Neuronal stem cell (in vitro differentiated cells): ENCODE measurements around the gene RASL12.

Source experiments
- DNase-seq: peaks from one replicate; pipeline ENCODE4 v3.0.0-alpha.2; 2013; ENCODE audit warnings: low spot score
- H2AFZ ChIP-seq: one replicate; pipeline ENCODE4 v1.6.1; 2013; ENCODE audit warnings: mild to moderate bottlenecking, low read length, inconsistent platforms
- H2AK5ac ChIP-seq: 2 replicates; pipeline ENCODE4 v1.6.1; 2013; ENCODE audit warnings: low read depth, mild to moderate bottlenecking, inconsistent platforms, low read length, moderate library complexity, mixed read lengths
- H2BK120ac ChIP-seq: 2 replicates; pipeline ENCODE4 v1.6.1; 2013; ENCODE audit warnings: low read depth, mild to moderate bottlenecking, inconsistent platforms, low read length, moderate library complexity, mixed read lengths
- H2BK12ac ChIP-seq: one replicate; pipeline ENCODE4 v1.6.1; 2013; ENCODE audit warnings: low read length, inconsistent platforms
- H2BK15ac ChIP-seq: 2 replicates; pipeline ENCODE4 v1.6.1; 2013; ENCODE audit warnings: mild to moderate bottlenecking, low read length, inconsistent platforms, mixed read lengths
- H2BK5ac ChIP-seq: one replicate; pipeline ENCODE4 v1.6.1; 2013; ENCODE audit warnings: inconsistent platforms, mild to moderate bottlenecking, low read length, moderate library complexity
- H3K14ac ChIP-seq: one replicate; pipeline ENCODE4 v1.6.1; 2013; ENCODE audit warnings: low read length, inconsistent platforms
- H3K18ac ChIP-seq: 2 replicates; pipeline ENCODE4 v1.6.1; 2013; ENCODE audit warnings: low read length, inconsistent platforms
- H3K23ac ChIP-seq: 2 replicates; pipeline ENCODE4 v1.6.1; 2013; ENCODE audit warnings: low read depth, mild to moderate bottlenecking, mixed read lengths, low read length, inconsistent platforms; ENCODE audit not compliant: poor library complexity
- H3K27ac ChIP-seq: replicated peaks from 3 replicates; pipeline ENCODE4 v1.5.1; 2013; ENCODE audit warnings: low read length, inconsistent platforms
- H3K27me3 ChIP-seq, 3 experiments: 2 replicates each; pipeline ENCODE4 v1.6.1; 2013; ENCODE audit warnings: low read length in 3 of 3, mild to moderate bottlenecking in 2 of 3, inconsistent platforms in 1 of 3, low read depth in 1 of 3, mixed read lengths in 1 of 3, moderate library complexity in 1 of 3; ENCODE audit not compliant: control insufficient read depth in 3 of 3, insufficient read depth in 3 of 3
- H3K36me3 ChIP-seq, 2 donors: replicated peaks in 1 of 2; 2 replicates each; pipeline ENCODE4 v1.6.1; 2013; ENCODE audit warnings: low read length in 2 of 2; ENCODE audit not compliant: control insufficient read depth in 2 of 2, insufficient read depth in 2 of 2
- H3K4ac ChIP-seq: 2 replicates; pipeline ENCODE4 v1.6.1; 2013; ENCODE audit warnings: inconsistent platforms, mild to moderate bottlenecking, low read length, moderate library complexity
- H3K4me1 ChIP-seq, 2 donors: 1 replicate in 1 of 2; 2 replicates in 1 of 2; pipeline ENCODE4 v1.6.1; 2013; ENCODE audit warnings: low read length in 2 of 2, low read depth in 1 of 2; ENCODE audit not compliant: control insufficient read depth in 2 of 2, insufficient read depth in 1 of 2
- H3K4me2 ChIP-seq: one replicate; pipeline ENCODE4 v1.6.1; 2013; ENCODE audit warnings: mild to moderate bottlenecking, low read length, inconsistent platforms; ENCODE audit not compliant: insufficient read depth, poor library complexity, severe bottlenecking
- H3K4me3 ChIP-seq, 2 donors: 2 replicates each; pipeline ENCODE4 v1.5.1; 2013; ENCODE audit warnings: low read length in 2 of 2, mild to moderate bottlenecking in 2 of 2, inconsistent platforms in 1 of 2, moderate library complexity in 1 of 2
- H3K79me1 ChIP-seq: one replicate; pipeline ENCODE4 v1.6.1; 2013; ENCODE audit warnings: low read depth, mild to moderate bottlenecking, inconsistent platforms, low read length, moderate library complexity
- H3K9ac ChIP-seq: one replicate; pipeline ENCODE4 v1.6.1; 2013; ENCODE audit warnings: mild to moderate bottlenecking, low read depth, low read length, inconsistent platforms; ENCODE audit not compliant: poor library complexity
- H3K9me3 ChIP-seq, 2 donors: replicated peaks in 1 of 2; 2 replicates each; pipeline versions ENCODE3 to v1.6.1; 2013; ENCODE audit warnings: low read length in 2 of 2, mild to moderate bottlenecking in 2 of 2, inconsistent platforms in 1 of 2, low read depth in 1 of 2, mixed read lengths in 1 of 2, moderate library complexity in 1 of 2; ENCODE audit not compliant: control insufficient read depth in 2 of 2, insufficient read depth in 1 of 2
- H4K8ac ChIP-seq: one replicate; pipeline ENCODE4 v1.6.1; 2013; ENCODE audit warnings: low read depth, mild to moderate bottlenecking, inconsistent platforms, low read length, moderate library complexity
- H4K91ac ChIP-seq: one replicate; pipeline ENCODE4 v1.6.1; 2013; ENCODE audit warnings: low read length, low read depth, mild to moderate bottlenecking, inconsistent platforms; ENCODE audit not compliant: poor library complexity
- WGBS, 2 donors: extraction: QIAGEN DNeasy Blood & Tissue Kit; methylation state at CpG; one replicate each; pipeline ENCODE4 v1.1.7; 2013; ENCODE audit warnings: missing lambda C conversion rate in 2 of 2, mixed read lengths in 1 of 2; ENCODE audit not compliant: insufficient read length in 2 of 2, insufficient replicate concordance in 1 of 2; ENCODE audit errors: extremely low coverage in 2 of 2; 5-methylcytosine and 5-hydroxymethylcytosine counted together

RASL12 gene

GRCh38 chr15:65077981-65078352 is 10.2 kb upstream of the RASL12 start:
- H3K4me2 ChIP-seq = no peak overlapping the region
- H2BK15ac ChIP-seq = peak overlapping the region; percentile 84
- H3K36me3 ChIP-seq = no peaks in the 10 kb centered on the region
- peaks cover 13 to 21% of the 10 kb centered on the region in 2 donors for H3K4me1 ChIP-seq
- no peak overlapping the region for H3K9ac ChIP-seq
- no peak overlapping the region for H2BK5ac ChIP-seq
- peak overlapping the region; percentile 81 for H3K23ac ChIP-seq
- peak overlapping the region; percentile 75 for H2BK120ac ChIP-seq
- peaks cover 2 to 4% of the 10 kb centered on the region in 2 donors for H3K9me3 ChIP-seq
- H4K8ac ChIP-seq = peak overlapping the region; percentile 43
- peaks cover 0 to 28% (median 0%) of the 10 kb centered on the region in 3 experiments for H3K27me3 ChIP-seq
- no peaks in the 10 kb centered on the region for H3K79me1 ChIP-seq
- H2AK5ac ChIP-seq = peak overlapping the region; percentile 60
- peak overlapping the region; percentile 92 for H2BK12ac ChIP-seq
- no peak overlapping the region for H2AFZ ChIP-seq
- H4K91ac ChIP-seq = no peak overlapping the region
- no peak overlapping the region for H3K4me3 ChIP-seq
- H3K18ac ChIP-seq = peak overlapping the region; percentile 82
- no CpG with 5 or more reads among the region's 24 CpGs for WGBS, 2 donors
- H3K4ac ChIP-seq = no peak overlapping the region
- DNase-seq = no peak
- H3K27ac ChIP-seq = no peak overlapping the region
- H3K14ac ChIP-seq = no peak overlapping the region

GRCh38 chr15:65077291-65077980 is 9.6 kb upstream of the RASL12 start:
- H2BK12ac ChIP-seq = peak overlapping the region; percentile 92
- H3K79me1 ChIP-seq = no peaks in the 10 kb centered on the region
- H3K36me3 ChIP-seq = no peaks in the 10 kb centered on the region
- WGBS, 2 donors = no CpG with 5 or more reads among the region's 85 CpGs
- peak overlapping the region; percentile 81 for H3K23ac ChIP-seq
- peak overlapping the region; percentile 84 for H2BK15ac ChIP-seq
- peaks cover 4% of the 10 kb centered on the region in 2 donors for H3K9me3 ChIP-seq
- peaks cover 0 to 28% (median 0%) of the 10 kb centered on the region in 3 experiments for H3K27me3 ChIP-seq
- no peak overlapping the region for H3K9ac ChIP-seq
- no peak overlapping the region for H2BK5ac ChIP-seq
- peak overlapping the region; percentile 43 for H4K8ac ChIP-seq
- H3K27ac ChIP-seq = no peak overlapping the region
- H2AFZ ChIP-seq = no peak overlapping the region
- no peak overlapping the region for H3K4me2 ChIP-seq
- H3K18ac ChIP-seq = peak overlapping the region; percentile 82
- H2AK5ac ChIP-seq = peak overlapping the region; percentile 60
- H3K4ac ChIP-seq = no peak overlapping the region
- no peak overlapping the region for H3K4me3 ChIP-seq
- DNase-seq = no peak
- H3K4me1 ChIP-seq = peaks cover 7 to 16% of the 10 kb centered on the region in 2 donors
- H2BK120ac ChIP-seq = peak overlapping the region; percentile 75
- H4K91ac ChIP-seq = peak overlapping the region; percentile 25
- peak overlapping the region; percentile 97 for H3K14ac ChIP-seq

- WGBS, 2 donors = no CpG with 5 or more reads among the region's 73 CpGs
- Histone ChIP-seq H2BK120ac (peak within 1 kb of the TSS; percentile 75), H4K91ac (no peak within 1 kb of the TSS), H3K4me1 (peaks cover under 1 to 9% of the 10 kb centered on the region in 2 donors), H3K27me3 (peaks cover 0 to 24% (median 0%) of the 10 kb centered on the region in 3 experiments), H4K8ac (peak within 1 kb of the TSS; percentile 43), H2AK5ac (peak within 1 kb of the TSS; percentile 78), H3K18ac (peak within 1 kb of the TSS; percentile 82), H3K4me2 (no peak within 1 kb of the TSS), H3K9me3 (peaks cover 4% of the 10 kb centered on the region in 2 donors), H3K79me1 (no peaks in the 10 kb centered on the region), H3K27ac (no peak within 1 kb of the TSS), H3K23ac (no peak within 1 kb of the TSS), H3K36me3 (no peaks in the 10 kb centered on the region), H3K9ac (no peak within 1 kb of the TSS), H3K4me3 (no peak within 1 kb of the TSS), H3K4ac (peak within 1 kb of the TSS; percentile 26), H2BK12ac (peak within 1 kb of the TSS; percentile 92), H3K14ac (peak within 1 kb of the TSS; percentile 97), H2AFZ (peak within 1 kb of the TSS; percentile 59), H2BK15ac (peak within 1 kb of the TSS; percentile 84), H2BK5ac (no peak within 1 kb of the TSS)
- no peak for DNase-seq
Observed at GRCh38 chr15:65076486-65077290, 8.9 kb upstream of the RASL12 start, which contains the start of gene KBTBD13. KBTBD13 (plus strand) TSS chr15:65076746; CDS start chr15:65076816, 70 bp downstream.
